Measurements from ENCODE around the gene MYO1B.

DNA sequence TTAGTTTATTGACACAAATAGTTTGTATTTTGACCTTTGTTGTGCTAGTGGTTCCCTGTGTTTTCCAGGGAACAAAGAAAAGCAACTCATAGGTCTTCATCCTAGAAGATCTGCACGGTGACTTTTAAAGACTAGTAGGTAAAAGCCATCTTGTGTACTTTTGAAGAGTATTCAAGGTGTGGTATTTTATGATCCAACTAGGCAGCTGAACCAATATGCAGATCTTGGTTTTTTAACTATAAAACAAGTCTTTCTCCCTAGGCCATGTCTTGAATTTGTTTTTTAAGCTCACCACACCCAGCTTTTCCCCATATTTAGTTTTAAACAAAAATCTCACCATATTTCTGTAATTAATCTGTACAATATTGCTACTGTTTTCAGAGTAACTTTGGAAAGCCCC, 30.0 kb upstream of the MYO1B start:
- TF ChIP-seq, protein P1, sequence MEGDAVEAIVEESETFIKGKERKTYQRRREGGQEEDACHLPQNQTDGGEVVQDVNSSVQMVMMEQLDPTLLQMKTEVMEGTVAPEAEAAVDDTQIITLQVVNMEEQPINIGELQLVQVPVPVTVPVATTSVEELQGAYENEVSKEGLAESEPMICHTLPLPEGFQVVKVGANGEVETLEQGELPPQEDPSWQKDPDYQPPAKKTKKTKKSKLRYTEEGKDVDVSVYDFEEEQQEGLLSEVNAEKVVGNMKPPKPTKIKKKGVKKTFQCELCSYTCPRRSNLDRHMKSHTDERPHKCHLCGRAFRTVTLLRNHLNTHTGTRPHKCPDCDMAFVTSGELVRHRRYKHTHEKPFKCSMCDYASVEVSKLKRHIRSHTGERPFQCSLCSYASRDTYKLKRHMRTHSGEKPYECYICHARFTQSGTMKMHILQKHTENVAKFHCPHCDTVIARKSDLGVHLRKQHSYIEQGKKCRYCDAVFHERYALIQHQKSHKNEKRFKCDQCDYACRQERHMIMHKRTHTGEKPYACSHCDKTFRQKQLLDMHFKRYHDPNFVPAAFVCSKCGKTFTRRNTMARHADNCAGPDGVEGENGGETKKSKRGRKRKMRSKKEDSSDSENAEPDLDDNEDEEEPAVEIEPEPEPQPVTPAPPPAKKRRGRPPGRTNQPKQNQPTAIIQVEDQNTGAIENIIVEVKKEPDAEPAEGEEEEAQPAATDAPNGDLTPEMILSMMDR (IDR thresholded peaks at IDR 0.05; ENCODE audit: insufficient read depth, low read length, poor library complexity, severe bottlenecking), result no peak
- no peak for TF ChIP-seq EZH2phosphoT487 (conservative IDR thresholded peaks at IDR 0.05; ENCODE audit: low read length)

Measured in SU-DHL-6 (cell line).